ENCODE data around the gene BLNK.

BLNK gene

GRCh38 chr10:96288151-96288621, 16.8 kb upstream of the BLNK start:
- no peak for DNase-seq

- DNase-seq = no peak
These were observed 16.2 kb upstream of the BLNK start for GRCh38 chr10:96287392-96288105.

- DNase-seq = no peak
These were observed 14.0 kb upstream of the BLNK start for GRCh38 chr10:96285331-96285752.

- DNase-seq = no peak
These were observed 12.4 kb upstream of the BLNK start for GRCh38 chr10:96283756-96284155.

GRCh38 chr10:96283351-96283750, 12.0 kb upstream of the BLNK start:
- no peak for DNase-seq

- no peak for DNase-seq
These were observed 10.2 kb upstream of the BLNK start for GRCh38 chr10:96281444-96282029.

- no peak for DNase-seq
These were observed 9.5 kb upstream of the BLNK start for GRCh38 chr10:96280859-96281258.

- DNase-seq = no peak
These were observed 7.8 kb upstream of the BLNK start for GRCh38 chr10:96279191-96279641.

- no peak for DNase-seq
These were observed 5.5 kb upstream of the BLNK start for GRCh38 chr10:96276831-96277230.

- DNase-seq = no peak
These were observed 5.1 kb upstream of the BLNK start for GRCh38 chr10:96276426-96276825.

GRCh38 chr10:96275685-96276418, 4.5 kb upstream of the BLNK start:
- DNase-seq = peak in 9 of 51 donors; percentile 13 to 39 (median 26)

- no peak for DNase-seq
These were observed 1.2 kb upstream of the BLNK start for GRCh38 chr10:96272316-96273280.

GRCh38 chr10:96270571-96270970, 798 bp downstream of the BLNK start:
- no peak for DNase-seq

- no peak for DNase-seq
These were observed 1.7 kb downstream of the BLNK start for GRCh38 chr10:96269438-96270300.

GRCh38 chr10:96268341-96268909, 2.9 kb downstream of the BLNK start:
- no peak for DNase-seq

- DNase-seq = no peak
These were observed 4.1 kb downstream of the BLNK start for GRCh38 chr10:96267234-96267705.

GRCh38 chr10:96266118-96266770, 5.1 kb downstream of the BLNK start:
- no peak for DNase-seq

GRCh38 chr10:96264938-96265337, 6.4 kb downstream of the BLNK start:
- DNase-seq = no peak

- DNase-seq = no peak
These were observed 7.7 kb downstream of the BLNK start for GRCh38 chr10:96263669-96264068.
